Muscle of back (tissue), 11 donors: ENCODE measurements around the gene HIF1A. TPM values are rescaled to one million over a fixed set of nuclear protein-coding genes. Genes with fewer than 3 reads are reported as not detected.

Experiments
- DNase-seq, 3 donors: peaks; one replicate each; pipeline versions ENCODE4 v3.0.0 to v3.0.0-alpha.2; 2013
- polyA plus RNA-seq, 10 donors: library from polyadenylated mRNA; unstranded; fragments of 120-200 nt; gene quantifications; one replicate each; pipeline ENCODE4 v1.2.1, GENCODE V29; 2013; ENCODE audit not compliant: insufficient read length in 10 of 10

The HIF1A gene
- polyA plus RNA-seq, 10 donors, result 54.2 to 77.7 (median 69.7) TPM

- no peak for DNase-seq
Observed at GRCh38 chr14:61780125-61780524, 84.8 kb downstream of the HIF1A start.

- no peak for DNase-seq
Observed at GRCh38 chr14:61797309-61797708, 102.0 kb downstream of the HIF1A start.

Other genes starting within 250 kb of the HIF1A start
- 1 to 10 TPM; 4.7 to 6.7 (median 5.8) TPM for gene SNAPC1, start 66.9 kb downstream of the HIF1A start, polyA plus RNA-seq
- gene SYT16, start 117.2 kb downstream of the HIF1A start, polyA plus RNA-seq, result under 1 TPM; 0.08 to 0.64 (median 0.53) TPM